ENCODE results near the gene LRMDA.

The LRMDA gene

GRCh38 chr10:75401569-75402485 is 29.6 kb upstream of the LRMDA start, which contains the start of gene ZNF503:
Gene ZNF503 (minus strand): TSS chr10:75401764. CDS start chr10:75401419, 345 bp downstream.
- peak in 2 of 3 donors; percentile 31 to 39 for DNase-seq (ENCODE audit: low read depth in 2 of 3, low spot score in 1 of 3)

- DNase-seq (ENCODE audit: low read depth in 2 of 3, low spot score in 1 of 3), result no peak
Measured at GRCh38 chr10:75402486-75403143, 28.8 kb upstream of the LRMDA start.

- DNase-seq (ENCODE audit: low read depth in 2 of 3, low spot score in 1 of 3), result no peak
Measured at GRCh38 chr10:75403144-75403938, 28.1 kb upstream of the LRMDA start.

GRCh38 chr10:75403939-75404814 is 27.2 kb upstream of the LRMDA start:
- DNase-seq (ENCODE audit: low read depth in 2 of 3, low spot score in 1 of 3), result no peak

GRCh38 chr10:75404815-75405597 is 26.4 kb upstream of the LRMDA start:
- DNase-seq (ENCODE audit: low read depth in 2 of 3, low spot score in 1 of 3), result no peak

- no peak for DNase-seq (ENCODE audit: low read depth in 2 of 3, low spot score in 1 of 3)
Measured at GRCh38 chr10:75405598-75406461, 25.6 kb upstream of the LRMDA start.

- DNase-seq (ENCODE audit: low read depth in 2 of 3, low spot score in 1 of 3), result no peak
Measured at GRCh38 chr10:75406462-75407223, 24.8 kb upstream of the LRMDA start.

GRCh38 chr10:75407224-75407712 is 24.2 kb upstream of the LRMDA start:
- no peak for DNase-seq (ENCODE audit: low read depth in 2 of 3, low spot score in 1 of 3)

GRCh38 chr10:75407713-75408508 is 23.5 kb upstream of the LRMDA start:
- DNase-seq (ENCODE audit: low read depth in 2 of 3, low spot score in 1 of 3), result no peak

- DNase-seq (ENCODE audit: low read depth in 2 of 3, low spot score in 1 of 3), result no peak
Measured at GRCh38 chr10:75408509-75408875, 22.9 kb upstream of the LRMDA start.

- DNase-seq (ENCODE audit: low read depth in 2 of 3, low spot score in 1 of 3), result no peak
Measured at GRCh38 chr10:75408911-75409885, 22.2 kb upstream of the LRMDA start.

- DNase-seq (ENCODE audit: low read depth in 2 of 3, low spot score in 1 of 3), result no peak
Measured at GRCh38 chr10:75410132-75411005, 21.1 kb upstream of the LRMDA start.

GRCh38 chr10:75414527-75414926 is 16.9 kb upstream of the LRMDA start:
- DNase-seq (ENCODE audit: low read depth in 2 of 3, low spot score in 1 of 3), result no peak

GRCh38 chr10:75417522-75417927 is 13.9 kb upstream of the LRMDA start:
- DNase-seq (ENCODE audit: low read depth in 2 of 3, low spot score in 1 of 3), result no peak

- no peak for DNase-seq (ENCODE audit: low read depth in 2 of 3, low spot score in 1 of 3)
Measured at GRCh38 chr10:75418293-75418692, 13.1 kb upstream of the LRMDA start.

Data from stimulated activated CD4-positive, alpha-beta T cell treated with anti-CD3 and anti-CD28 coated beads, Interleukin-12 subunit alpha, Interleukin-12 subunit beta, amount 100 ng/mL, for 48 hours (primary cell).